MM.1S (cell line): ENCODE data around the gene CALML5.

Experiments used
- DNase-seq: peaks from one replicate; pipeline ENCODE4 v3.0.0-alpha.2; 2015
- H2AFZ ChIP-seq: fragments of 300-600 bp; sonication (generic); 2 replicates; pipeline ENCODE4 v1.6.0; 2016; ENCODE audit warnings: antibody characterized with exemption, low read length
- H3F3A ChIP-seq: fragments of 300-600 bp; sonication (generic); 2 replicates; pipeline ENCODE4 v1.6.1; 2016; ENCODE audit warnings: mild to moderate bottlenecking, antibody characterized with exemption, low read length, moderate library complexity, mixed read lengths; ENCODE audit not compliant: insufficient read depth
- H3K27ac ChIP-seq: fragments of 300-600 bp; sonication (generic); 2 replicates; pipeline ENCODE4 v1.5.1; 2016; ENCODE audit warnings: mild to moderate bottlenecking, low read length
- H3K27me3 ChIP-seq: fragments of 300-600 bp; sonication (generic); replicated peaks from 2 replicates; pipeline ENCODE4 v1.6.0; 2016; ENCODE audit warnings: low read length; ENCODE audit not compliant: insufficient read depth
- H3K36me3 ChIP-seq: fragments of 300-600 bp; sonication (generic); replicated peaks from 2 replicates; pipeline ENCODE4 v1.6.1; 2016; ENCODE audit warnings: mild to moderate bottlenecking, low read length, mixed read lengths; ENCODE audit not compliant: insufficient read depth
- H3K4me1 ChIP-seq: fragments of 300-600 bp; sonication (generic); 2 replicates; pipeline ENCODE4 v1.6.1; 2016; ENCODE audit warnings: low read length, mixed read lengths
- H3K4me2 ChIP-seq: fragments of 300-600 bp; sonication (generic); 2 replicates; pipeline ENCODE4 v1.6.0; 2016; ENCODE audit warnings: low read depth, low read length
- H3K4me3 ChIP-seq: fragments of 300-600 bp; sonication (generic); 2 replicates; pipeline ENCODE4 v1.5.1; 2016; ENCODE audit warnings: low read length, mixed read lengths
- H3K79me2 ChIP-seq: fragments of 300-600 bp; sonication (generic); 2 replicates; pipeline ENCODE4 v1.6.1; 2016; ENCODE audit warnings: mixed run types, low read length, mixed read lengths
- H3K9ac ChIP-seq: fragments of 300-600 bp; sonication (generic); 2 replicates; pipeline ENCODE4 v1.6.1; 2016; ENCODE audit warnings: low read length, mixed read lengths
- H3K9me2 ChIP-seq: fragments of 300-600 bp; sonication (generic); replicated peaks from 2 replicates; pipeline ENCODE4 v1.6.1; 2016; ENCODE audit warnings: mild to moderate bottlenecking, low read length, mixed read lengths; ENCODE audit not compliant: insufficient read depth
- H3K9me3 ChIP-seq: fragments of 300-600 bp; sonication (generic); replicated peaks from 2 replicates; pipeline ENCODE4 v1.6.1; 2016; ENCODE audit warnings: mild to moderate bottlenecking, low read length, mixed read lengths; ENCODE audit not compliant: insufficient read depth
- H4K20me1 ChIP-seq: fragments of 300-600 bp; sonication (generic); 2 replicates; pipeline ENCODE4 v1.6.1; 2016; ENCODE audit warnings: mild to moderate bottlenecking, low read length, moderate library complexity, mixed read lengths; ENCODE audit not compliant: insufficient read depth
- CTCF ChIP-seq: fragments of 300-600 bp; sonication (generic); IDR thresholded peaks from 2 replicates; pipeline ENCODE4 v1.5.1; 2016; ENCODE audit warnings: antibody characterized with exemption, low read length, mixed read lengths
- EZH2 ChIP-seq: fragments of 300-600 bp; sonication (generic); optimal IDR thresholded peaks from 2 replicates; pipeline ENCODE3; 2017; ENCODE audit warnings: low read depth, mild to moderate bottlenecking, antibody characterized with exemption, low read length, mixed read lengths
- EZH2phosphoT487 ChIP-seq: fragments of 300-600 bp; sonication (generic); IDR thresholded peaks from 2 replicates; pipeline ENCODE4 v1.6.1; 2018; ENCODE audit warnings: antibody characterized with exemption, low read length

Gene CALML5

GRCh38 chr10:5528989-5529701 lies 29.8 kb upstream of the CALML5 start:
- Histone ChIP-seq H3K36me3 (no peaks in the 10 kb centered on the region), H3K27ac (no peak overlapping the region), H3K9me2 (no peaks in the 10 kb centered on the region), H4K20me1 (no peaks in the 10 kb centered on the region), H3K79me2 (no peaks in the 10 kb centered on the region), H2AFZ (no peak overlapping the region), H3K27me3 (no peaks in the 10 kb centered on the region), H3K4me3 (no peak overlapping the region), H3F3A (no peaks in the 10 kb centered on the region), H3K9ac (no peak overlapping the region), H3K4me1 (no peaks in the 10 kb centered on the region), H3K9me3 (no peaks in the 10 kb centered on the region), H3K4me2 (no peak overlapping the region)
- TF ChIP-seq CTCF (no peak), EZH2 (no peak), EZH2phosphoT487 (no peak)
- DNase-seq, result no peak

GRCh38 chr10:5527332-5528200 lies 28.2 kb upstream of the CALML5 start:
- H3K27me3 ChIP-seq, result no peaks in the 10 kb centered on the region
- H3K9me3 ChIP-seq, result no peaks in the 10 kb centered on the region
- H3K36me3 ChIP-seq, result no peaks in the 10 kb centered on the region
- TF ChIP-seq CTCF, result no peak
- TF ChIP-seq EZH2, result no peak
- TF ChIP-seq EZH2phosphoT487, result no peak
- no peaks in the 10 kb centered on the region for H4K20me1 ChIP-seq
- H3K4me3 ChIP-seq, result no peak overlapping the region
- H3K9ac ChIP-seq, result no peak overlapping the region
- no peak overlapping the region for H3K4me2 ChIP-seq
- H3K9me2 ChIP-seq, result no peaks in the 10 kb centered on the region
- H3K27ac ChIP-seq, result no peak overlapping the region
- H3F3A ChIP-seq, result no peaks in the 10 kb centered on the region
- H3K4me1 ChIP-seq, result no peaks in the 10 kb centered on the region
- no peak overlapping the region for H2AFZ ChIP-seq
- DNase-seq, result no peak
- H3K79me2 ChIP-seq, result no peaks in the 10 kb centered on the region

- no peaks in the 10 kb centered on the region for H3K79me2 ChIP-seq
- no peaks in the 10 kb centered on the region for H3K27me3 ChIP-seq
- no peak overlapping the region for H3K4me2 ChIP-seq
- H3K36me3 ChIP-seq, result no peaks in the 10 kb centered on the region
- H3K9ac ChIP-seq, result no peak overlapping the region
- H3K9me3 ChIP-seq, result no peaks in the 10 kb centered on the region
- no peak overlapping the region for H3K27ac ChIP-seq
- no peak overlapping the region for H3K4me3 ChIP-seq
- no peaks in the 10 kb centered on the region for H3F3A ChIP-seq
- H3K9me2 ChIP-seq, result no peaks in the 10 kb centered on the region
- TF ChIP-seq CTCF (no peak), EZH2phosphoT487 (no peak), EZH2 (no peak)
- H2AFZ ChIP-seq, result no peak overlapping the region
- H3K4me1 ChIP-seq, result no peaks in the 10 kb centered on the region
- no peaks in the 10 kb centered on the region for H4K20me1 ChIP-seq
- no peak for DNase-seq
These were observed 27.4 kb upstream of the CALML5 start for GRCh38 chr10:5526691-5527331.
